HUDEP-2 (cell line): ENCODE measurements around the gene NAPA.
A peak's percentile ranks its signal among the peaks of the same experiment; 100 is the strongest.

Experiments used
- DNase-seq, 76 experiments: peaks; one replicate each; lab custom pipeline; 2025; ENCODE audit not compliant: unreplicated experiment in 76 of 76; lab: John Stamatoyannopoulos, UW

Gene NAPA

GRCh38 chr19:47465957-47466356 is 48.9 kb downstream of the NAPA start:
- no peak for DNase-seq

GRCh38 chr19:47464675-47465419 is 50.0 kb downstream of the NAPA start:
- no peak for DNase-seq

GRCh38 chr19:47461876-47462275 is 53.0 kb downstream of the NAPA start:
- DNase-seq = no peak

- no peak for DNase-seq
Observed at GRCh38 chr19:47459477-47459876, 55.4 kb downstream of the NAPA start.

- no peak for DNase-seq
Observed at GRCh38 chr19:47458672-47459071, 56.2 kb downstream of the NAPA start.

- no peak for DNase-seq
Observed at GRCh38 chr19:47456721-47457474, 58.0 kb downstream of the NAPA start.

- no peak for DNase-seq
Observed at GRCh38 chr19:47450478-47450877, 64.4 kb downstream of the NAPA start.

- no peak for DNase-seq
Observed at GRCh38 chr19:47448360-47448727, 66.5 kb downstream of the NAPA start.

- peak in 75 of 76 experiments; percentile 89 to 100 (median 98) for DNase-seq
Observed at GRCh38 chr19:47447470-47448359, 67.1 kb downstream of the NAPA start.

- DNase-seq = peak in 72 of 76 experiments; percentile 43 to 97 (median 90)
Observed at GRCh38 chr19:47446534-47447469, 68.1 kb downstream of the NAPA start.

- peak in 73 of 76 experiments; percentile 37 to 93 (median 76) for DNase-seq
Observed at GRCh38 chr19:47445937-47446402, 68.9 kb downstream of the NAPA start.

GRCh38 chr19:47445527-47445926 is 69.3 kb downstream of the NAPA start:
- DNase-seq = no peak

- peak in 3 of 76 experiments; percentile 21 to 34 (median 32) for DNase-seq
Observed at GRCh38 chr19:47444388-47444821, 70.5 kb downstream of the NAPA start.

- no peak for DNase-seq
Observed at GRCh38 chr19:47443331-47443730, 71.5 kb downstream of the NAPA start.

- no peak for DNase-seq
Observed at GRCh38 chr19:47438793-47439220, 76.1 kb downstream of the NAPA start.
